ENCODE data around the gene TOX2.

DNA sequence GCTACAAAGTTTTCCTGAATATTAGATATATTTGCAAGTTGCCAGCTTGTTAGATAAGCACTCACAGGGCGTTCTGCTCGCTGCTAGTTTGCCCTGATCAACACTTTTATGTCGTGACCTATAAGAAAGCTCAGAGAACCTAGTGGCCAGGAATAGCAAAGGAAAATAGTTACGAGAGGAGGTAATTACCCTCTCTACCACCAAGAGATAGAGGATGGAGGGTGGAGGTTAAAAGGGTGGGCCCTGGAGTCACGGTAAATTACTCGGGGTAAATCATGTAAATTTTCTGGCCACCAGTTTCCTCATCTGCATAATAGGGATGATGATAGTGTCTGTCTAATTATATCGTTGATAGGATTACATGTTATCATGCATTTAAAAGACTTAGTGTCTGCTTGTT is 185.2 kb downstream of the TOX2 start:
- TF ChIP-seq CTCF (conservative IDR thresholded peaks at IDR 0.05; ENCODE audit: low read depth, low read length), result no peak
- TF ChIP-seq EZH2phosphoT487 (IDR thresholded peaks at IDR 0.05; ENCODE audit: borderline replicate concordance, low read length), result no peak

Data from PC-3 (cell line).